NT2/D1 (cell line): ENCODE measurements around the gene COL8A1.

Source experiments
- YY1 ChIP-seq: IDR thresholded peaks from 2 replicates; pipeline ENCODE4 v1.6.1; 2011; ENCODE audit not compliant: insufficient read length, insufficient read depth
- ZNF274 ChIP-seq: IDR thresholded peaks from 2 replicates; pipeline ENCODE4 v1.6.1; 2011; ENCODE audit warnings: mild to moderate bottlenecking, low read depth, low read length

GRCh38 chr3:99753268-99753975 is 115.0 kb downstream of the COL8A1 start:
- no peak for TF ChIP-seq ZNF274
- TF ChIP-seq YY1, result no peak
